Skeletal muscle cell (primary cell): Measurements from ENCODE around the gene GLT8D1.
"Not testable (repeated sequence)": the region's sequence is repeated elsewhere in the genome, so short reads cannot be mapped to it uniquely, and the experiment has no call there.

ENCODE experiments used
- DNase-seq: peaks from one replicate; pipeline ENCODE4 v3.0.0-alpha.2; 2010; ENCODE audit warnings: low read depth
- H3K4me3 ChIP-seq: 2 replicates; pipeline ENCODE4 v1.5.1; 2011; ENCODE audit warnings: low read depth, mild to moderate bottlenecking, control low read depth, low read length, moderate library complexity

The GLT8D1 gene

GRCh38 chr3:52705688-52706686 is at the start of gene GLT8D1, which contains the start of gene SPCS1:
Gene GLT8D1 (minus strand): TSS chr3:52705791. CDS start chr3:52700460, 5,331 bp downstream.
Gene SPCS1 (plus strand): TSS chr3:52706106. CDS start chr3:52706247, 141 bp downstream.
- H3K4me3 ChIP-seq, result peak within 1 kb of the TSS; percentile 99
- peak; percentile 45 for DNase-seq

GRCh38 chr3:52754373-52754772 is 48.8 kb upstream of the GLT8D1 start:
- DNase-seq, result no peak
- no peak overlapping the region for H3K4me3 ChIP-seq

GRCh38 chr3:52752045-52752660 is 46.6 kb upstream of the GLT8D1 start:
- H3K4me3 ChIP-seq, result no peak overlapping the region
- no peak for DNase-seq

GRCh38 chr3:52743721-52744120 is 38.1 kb upstream of the GLT8D1 start:
- H3K4me3 ChIP-seq, result no peak overlapping the region
- DNase-seq, result no peak

- H3K4me3 ChIP-seq, result no peak overlapping the region
- no peak for DNase-seq
Observed at GRCh38 chr3:52743152-52743551, 37.6 kb upstream of the GLT8D1 start.

- no peak for DNase-seq
- no peak overlapping the region for H3K4me3 ChIP-seq
Observed at GRCh38 chr3:52742418-52743041, 36.9 kb upstream of the GLT8D1 start.

GRCh38 chr3:52739730-52740129 is 34.1 kb upstream of the GLT8D1 start:
- H3K4me3 ChIP-seq, result no peak overlapping the region
- DNase-seq, result no peak

- DNase-seq, result no peak
- H3K4me3 ChIP-seq, result no peak overlapping the region
Observed at GRCh38 chr3:52733256-52733891, 27.8 kb upstream of the GLT8D1 start.

- no peak overlapping the region for H3K4me3 ChIP-seq
- no peak for DNase-seq
Observed at GRCh38 chr3:52731590-52731989, 26.0 kb upstream of the GLT8D1 start.

GRCh38 chr3:52730681-52731080 is 25.1 kb upstream of the GLT8D1 start:
- no peak for DNase-seq

GRCh38 chr3:52728753-52729152 is 23.2 kb upstream of the GLT8D1 start:
- not testable (repeated sequence) for H3K4me3 ChIP-seq, DNase-seq

More at GRCh38 chr3:52730681-52731080, 25.1 kb upstream of the GLT8D1 start:
- H3K4me3 ChIP-seq, result no peak overlapping the region

- no peak overlapping the region for H3K4me3 ChIP-seq
- no peak for DNase-seq
Observed at GRCh38 chr3:52724511-52724910, 18.9 kb upstream of the GLT8D1 start.

GRCh38 chr3:52723935-52724334 is 18.3 kb upstream of the GLT8D1 start:
- H3K4me3 ChIP-seq, result no peak overlapping the region
- DNase-seq, result no peak

GRCh38 chr3:52722491-52722890 is 16.9 kb upstream of the GLT8D1 start:
- no peak overlapping the region for H3K4me3 ChIP-seq
- no peak for DNase-seq

GRCh38 chr3:52721730-52722008 is 16.1 kb upstream of the GLT8D1 start:
- DNase-seq, result no peak

GRCh38 chr3:52721002-52721729 is 15.6 kb upstream of the GLT8D1 start:
- DNase-seq, result no peak
- no peak overlapping the region for H3K4me3 ChIP-seq

More at GRCh38 chr3:52721730-52722008, 16.1 kb upstream of the GLT8D1 start:
- no peak overlapping the region for H3K4me3 ChIP-seq

GRCh38 chr3:52719618-52720017 is 14.0 kb upstream of the GLT8D1 start:
- H3K4me3 ChIP-seq, result no peak overlapping the region

GRCh38 chr3:52715714-52716305 is 10.2 kb upstream of the GLT8D1 start:
- DNase-seq, result no peak
- no peak overlapping the region for H3K4me3 ChIP-seq

More at GRCh38 chr3:52719618-52720017, 14.0 kb upstream of the GLT8D1 start:
- no peak for DNase-seq
